ENCODE results near the gene TBX21.

Gene TBX21

GRCh38 chr17:47714773-47715396, 18.2 kb upstream of the TBX21 start:
- Histone ChIP-seq H3K4me3 (ENCODE audit: insufficient read depth, low read length, poor library complexity, severe bottlenecking) (no peak overlapping the region), H3K27me3 (ENCODE audit: low read length) (no peaks in the 10 kb centered on the region), H4K20me1 (ENCODE audit: low read depth, low read length) (no peaks in the 10 kb centered on the region), H3K27ac (ENCODE audit: low read depth, low read length) (no peak overlapping the region), H3K36me3 (ENCODE audit: low read length) (no peaks in the 10 kb centered on the region), H3K9me2 (replicated peaks; ENCODE audit: insufficient read depth, low read length) (no peaks in the 10 kb centered on the region), H3K9me3 (ENCODE audit: insufficient read depth, low read length) (no peaks in the 10 kb centered on the region), H3K4me2 (ENCODE audit: low read depth, low read length, poor library complexity, severe bottlenecking) (no peak overlapping the region), H2AFZ (ENCODE audit: low read depth, low read length, severe bottlenecking) (no peak overlapping the region), H3K79me2 (ENCODE audit: insufficient read depth, low read length) (no peaks in the 10 kb centered on the region), H3F3A (ENCODE audit: insufficient read depth) (no peaks in the 10 kb centered on the region), H3K9ac (ENCODE audit: low read length) (no peak overlapping the region)
- TF ChIP-seq, protein P1, sequence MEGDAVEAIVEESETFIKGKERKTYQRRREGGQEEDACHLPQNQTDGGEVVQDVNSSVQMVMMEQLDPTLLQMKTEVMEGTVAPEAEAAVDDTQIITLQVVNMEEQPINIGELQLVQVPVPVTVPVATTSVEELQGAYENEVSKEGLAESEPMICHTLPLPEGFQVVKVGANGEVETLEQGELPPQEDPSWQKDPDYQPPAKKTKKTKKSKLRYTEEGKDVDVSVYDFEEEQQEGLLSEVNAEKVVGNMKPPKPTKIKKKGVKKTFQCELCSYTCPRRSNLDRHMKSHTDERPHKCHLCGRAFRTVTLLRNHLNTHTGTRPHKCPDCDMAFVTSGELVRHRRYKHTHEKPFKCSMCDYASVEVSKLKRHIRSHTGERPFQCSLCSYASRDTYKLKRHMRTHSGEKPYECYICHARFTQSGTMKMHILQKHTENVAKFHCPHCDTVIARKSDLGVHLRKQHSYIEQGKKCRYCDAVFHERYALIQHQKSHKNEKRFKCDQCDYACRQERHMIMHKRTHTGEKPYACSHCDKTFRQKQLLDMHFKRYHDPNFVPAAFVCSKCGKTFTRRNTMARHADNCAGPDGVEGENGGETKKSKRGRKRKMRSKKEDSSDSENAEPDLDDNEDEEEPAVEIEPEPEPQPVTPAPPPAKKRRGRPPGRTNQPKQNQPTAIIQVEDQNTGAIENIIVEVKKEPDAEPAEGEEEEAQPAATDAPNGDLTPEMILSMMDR (IDR thresholded peaks at IDR 0.05; ENCODE audit: insufficient read depth, low read length, poor library complexity, severe bottlenecking), result no peak
- no peak for TF ChIP-seq EZH2phosphoT487 (conservative IDR thresholded peaks at IDR 0.05; ENCODE audit: low read length)

GRCh38 chr17:47715669-47716325, 17.2 kb upstream of the TBX21 start:
- Histone ChIP-seq H3K27me3 (ENCODE audit: low read length) (no peaks in the 10 kb centered on the region), H3K4me3 (ENCODE audit: insufficient read depth, low read length, poor library complexity, severe bottlenecking) (no peak overlapping the region), H3K9me3 (ENCODE audit: insufficient read depth, low read length) (no peaks in the 10 kb centered on the region), H3K27ac (ENCODE audit: low read depth, low read length) (no peak overlapping the region), H2AFZ (ENCODE audit: low read depth, low read length, severe bottlenecking) (no peak overlapping the region), H3F3A (ENCODE audit: insufficient read depth) (no peaks in the 10 kb centered on the region), H4K20me1 (ENCODE audit: low read depth, low read length) (no peaks in the 10 kb centered on the region), H3K79me2 (ENCODE audit: insufficient read depth, low read length) (no peaks in the 10 kb centered on the region), H3K36me3 (ENCODE audit: low read length) (no peaks in the 10 kb centered on the region), H3K4me2 (ENCODE audit: low read depth, low read length, poor library complexity, severe bottlenecking) (no peak overlapping the region), H3K9ac (ENCODE audit: low read length) (no peak overlapping the region), H3K9me2 (replicated peaks; ENCODE audit: insufficient read depth, low read length) (no peaks in the 10 kb centered on the region)
- TF ChIP-seq, protein P1 (IDR thresholded peaks at IDR 0.05; ENCODE audit: insufficient read depth, low read length, poor library complexity, severe bottlenecking), result no peak
- TF ChIP-seq EZH2phosphoT487 (conservative IDR thresholded peaks at IDR 0.05; ENCODE audit: low read length), result no peak

DNA sequence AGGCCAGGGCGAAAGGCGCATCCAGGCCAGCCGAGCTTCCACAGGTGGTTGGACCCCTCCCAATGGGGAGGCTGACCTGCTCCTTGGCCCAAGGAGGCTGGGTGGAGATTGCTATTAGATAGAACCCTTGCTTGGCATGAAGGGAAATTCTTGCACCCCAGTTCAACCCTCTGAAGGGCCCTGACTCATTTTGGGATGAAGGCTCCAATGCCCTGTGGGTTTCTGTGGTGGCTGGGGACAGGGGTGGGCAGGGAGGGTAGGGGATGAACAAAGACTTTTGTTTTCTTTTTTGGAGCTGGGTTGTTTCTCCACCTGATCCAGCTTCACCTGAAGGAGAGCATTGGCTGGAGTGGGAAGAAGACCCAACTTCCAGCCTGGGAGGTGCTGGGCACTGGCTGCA, 16.7 kb upstream of the TBX21 start:
- H3K9me2 ChIP-seq (replicated peaks; ENCODE audit: insufficient read depth, low read length), result no peaks in the 10 kb centered on the region
- H3K9ac ChIP-seq (ENCODE audit: low read length), result no peak overlapping the region
- H3K27ac ChIP-seq (ENCODE audit: low read depth, low read length), result no peak overlapping the region
- H3K36me3 ChIP-seq (ENCODE audit: low read length), result no peaks in the 10 kb centered on the region
- no peak overlapping the region for H2AFZ ChIP-seq (ENCODE audit: low read depth, low read length, severe bottlenecking)
- no peaks in the 10 kb centered on the region for H3F3A ChIP-seq (ENCODE audit: insufficient read depth)
- H4K20me1 ChIP-seq (ENCODE audit: low read depth, low read length), result no peaks in the 10 kb centered on the region
- no peaks in the 10 kb centered on the region for H3K27me3 ChIP-seq (ENCODE audit: low read length)
- no peaks in the 10 kb centered on the region for H3K9me3 ChIP-seq (ENCODE audit: insufficient read depth, low read length)
- no peak overlapping the region for H3K4me2 ChIP-seq (ENCODE audit: low read depth, low read length, poor library complexity, severe bottlenecking)
- TF ChIP-seq EZH2phosphoT487 (conservative IDR thresholded peaks at IDR 0.05; ENCODE audit: low read length), result no peak
- TF ChIP-seq, protein P1 (IDR thresholded peaks at IDR 0.05; ENCODE audit: insufficient read depth, low read length, poor library complexity, severe bottlenecking), result no peak
- no peak overlapping the region for H3K4me3 ChIP-seq (ENCODE audit: insufficient read depth, low read length, poor library complexity, severe bottlenecking)
- H3K79me2 ChIP-seq (ENCODE audit: insufficient read depth, low read length), result no peaks in the 10 kb centered on the region

Measured in SU-DHL-6 (cell line).